HG03139 (cell line): ENCODE results near the gene DBN1.

Experiments
- ATAC-seq: cut with Tn5 transposase; IDR thresholded peaks from one replicate; pipeline ENCODE4 v1.9.1; 2021; ENCODE audit not compliant: unreplicated experiment

The DBN1 gene

DNA sequence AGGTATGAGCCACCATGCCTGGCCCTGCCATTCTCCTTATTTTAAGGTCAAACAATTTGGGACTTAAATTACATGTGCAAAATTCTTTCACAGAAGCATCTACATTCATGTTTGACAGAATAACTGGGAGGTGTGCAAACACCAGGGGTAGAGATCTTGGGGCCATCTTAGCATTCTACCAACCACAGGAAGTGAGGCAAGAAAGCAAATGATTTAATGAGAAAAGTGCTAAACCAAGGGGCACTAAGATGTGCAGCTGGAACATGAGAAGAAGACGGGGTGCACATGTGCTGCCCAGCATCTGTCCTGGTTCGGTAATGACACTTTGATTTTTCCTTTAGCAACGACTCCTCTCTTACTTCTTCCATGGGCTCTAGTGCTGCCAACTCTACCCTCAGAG is 62.9 kb downstream of the DBN1 start:
- no peak for ATAC-seq

DNA sequence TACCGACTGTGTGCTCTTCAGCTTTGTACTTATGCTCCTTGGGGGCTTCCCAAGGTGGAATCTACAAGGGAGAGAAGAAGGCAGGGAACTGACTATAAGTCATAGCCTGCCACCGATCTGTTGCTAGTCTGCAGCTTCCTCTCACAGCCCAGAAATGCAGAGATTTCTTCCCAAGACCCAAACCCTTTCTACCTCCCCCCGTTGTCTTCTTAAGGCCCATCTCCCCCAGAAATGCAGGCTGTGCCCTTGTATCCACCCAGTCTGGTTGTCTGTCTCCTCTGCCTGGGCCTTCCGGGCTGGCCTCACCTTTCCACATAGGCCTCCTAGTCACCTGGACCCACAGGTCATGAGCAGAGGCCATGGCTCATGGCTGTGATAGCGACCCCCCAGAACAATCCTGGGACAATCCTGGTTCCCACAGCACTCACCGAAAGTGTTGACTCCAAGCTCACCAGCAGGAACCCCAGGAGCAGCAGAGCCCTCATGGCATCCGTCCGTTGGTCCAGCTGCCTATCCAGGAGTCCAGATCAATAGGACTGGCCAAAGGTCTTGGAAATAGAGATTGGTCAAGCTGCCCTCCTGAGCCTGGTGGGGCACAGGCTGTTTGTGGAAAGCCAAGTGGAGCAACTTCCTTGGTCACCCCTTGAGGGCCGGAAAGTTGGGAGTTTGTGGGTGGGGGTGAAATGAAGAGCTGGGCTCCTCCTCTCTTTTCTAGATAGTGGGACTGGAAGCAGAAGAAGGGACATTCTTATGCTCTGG is 64.2 kb downstream of the DBN1 start, which contains the start of gene F12:
Gene F12, minus strand, starts transcription at position 522 of the 759 bp plus-strand sequence. Its CDS starts 37 bp downstream, at position 485.
- ATAC-seq: no peak
